ENCODE results near the gene CDH12.
"Not testable (repeated sequence)": the region's sequence is repeated elsewhere in the genome, so short reads cannot be mapped to it uniquely, and the experiment has no call there.

Gene CDH12

GRCh38 chr5:22213703-22214495 lies 639.2 kb downstream of the CDH12 start:
- H3K27ac ChIP-seq; H3K4me3 ChIP-seq (ENCODE audit: low read depth, low read length); H3K36me3 ChIP-seq (replicated peaks); DNase-seq; H3K27me3 ChIP-seq (replicated peaks); in situ Hi-C loops (cut with HindIII; ENCODE audit: low pct_ligation_motif_present, low sequenced_read_pairs): not testable (repeated sequence)
- peak; percentile 22 for TF ChIP-seq CTCF (IDR thresholded peaks at IDR 0.05; ENCODE audit: low read depth, low read length, missing control alignments)

- H3K27me3 ChIP-seq (replicated peaks); DNase-seq; H3K36me3 ChIP-seq (replicated peaks); H3K27ac ChIP-seq; H3K4me3 ChIP-seq (ENCODE audit: low read depth, low read length); in situ Hi-C loops (cut with HindIII; ENCODE audit: low pct_ligation_motif_present, low sequenced_read_pairs): not testable (repeated sequence)
These were observed 640.7 kb downstream of the CDH12 start for GRCh38 chr5:22212254-22212991.

GRCh38 chr5:22208463-22208862 lies 644.7 kb downstream of the CDH12 start:
- H3K4me3 ChIP-seq (ENCODE audit: low read depth, low read length); H3K27ac ChIP-seq; H3K36me3 ChIP-seq (replicated peaks); in situ Hi-C loops (cut with HindIII; ENCODE audit: low pct_ligation_motif_present, low sequenced_read_pairs); H3K27me3 ChIP-seq (replicated peaks); DNase-seq: not testable (repeated sequence)

- DNase-seq; H3K36me3 ChIP-seq (replicated peaks); H3K27me3 ChIP-seq (replicated peaks); H3K4me3 ChIP-seq (ENCODE audit: low read depth, low read length); in situ Hi-C loops (cut with HindIII; ENCODE audit: low pct_ligation_motif_present, low sequenced_read_pairs); H3K27ac ChIP-seq: not testable (repeated sequence)
These were observed 664.5 kb downstream of the CDH12 start for GRCh38 chr5:22188651-22189050.

- H3K27ac ChIP-seq; H3K36me3 ChIP-seq (replicated peaks); H3K27me3 ChIP-seq (replicated peaks); H3K4me3 ChIP-seq (ENCODE audit: low read depth, low read length); in situ Hi-C loops (cut with HindIII; ENCODE audit: low pct_ligation_motif_present, low sequenced_read_pairs); DNase-seq: not testable (repeated sequence)
These were observed 665.4 kb downstream of the CDH12 start for GRCh38 chr5:22187632-22188228.

GRCh38 chr5:22169226-22169625 lies 683.9 kb downstream of the CDH12 start:
- in situ Hi-C loops (cut with HindIII; ENCODE audit: low pct_ligation_motif_present, low sequenced_read_pairs); H3K4me3 ChIP-seq (ENCODE audit: low read depth, low read length); H3K36me3 ChIP-seq (replicated peaks); H3K27ac ChIP-seq; DNase-seq; H3K27me3 ChIP-seq (replicated peaks): not testable (repeated sequence)

- DNase-seq; in situ Hi-C loops (cut with HindIII; ENCODE audit: low pct_ligation_motif_present, low sequenced_read_pairs); H3K36me3 ChIP-seq (replicated peaks); H3K4me3 ChIP-seq (ENCODE audit: low read depth, low read length); H3K27me3 ChIP-seq (replicated peaks); H3K27ac ChIP-seq: not testable (repeated sequence)
These were observed 684.4 kb downstream of the CDH12 start for GRCh38 chr5:22168704-22169103.

GRCh38 chr5:22165931-22166330 lies 687.2 kb downstream of the CDH12 start:
- in situ Hi-C loops (cut with HindIII; ENCODE audit: low pct_ligation_motif_present, low sequenced_read_pairs); DNase-seq: not testable (repeated sequence)

GRCh38 chr5:22164910-22165748 lies 688.0 kb downstream of the CDH12 start:
- H3K4me3 ChIP-seq (ENCODE audit: low read depth, low read length); H3K27me3 ChIP-seq (replicated peaks); in situ Hi-C loops (cut with HindIII; ENCODE audit: low pct_ligation_motif_present, low sequenced_read_pairs); DNase-seq; H3K27ac ChIP-seq; H3K36me3 ChIP-seq (replicated peaks): not testable (repeated sequence)

More at GRCh38 chr5:22165931-22166330, 687.2 kb downstream of the CDH12 start:
- H3K36me3 ChIP-seq (replicated peaks); H3K27me3 ChIP-seq (replicated peaks); H3K27ac ChIP-seq; H3K4me3 ChIP-seq (ENCODE audit: low read depth, low read length): not testable (repeated sequence)

- H3K36me3 ChIP-seq (replicated peaks); DNase-seq; H3K4me3 ChIP-seq (ENCODE audit: low read depth, low read length); H3K27ac ChIP-seq; in situ Hi-C loops (cut with HindIII; ENCODE audit: low pct_ligation_motif_present, low sequenced_read_pairs); H3K27me3 ChIP-seq (replicated peaks): not testable (repeated sequence)
These were observed 696.2 kb downstream of the CDH12 start for GRCh38 chr5:22156953-22157352.

GRCh38 chr5:22154779-22155178 lies 698.4 kb downstream of the CDH12 start:
- H3K36me3 ChIP-seq (replicated peaks); in situ Hi-C loops (cut with HindIII; ENCODE audit: low pct_ligation_motif_present, low sequenced_read_pairs); H3K27ac ChIP-seq; H3K4me3 ChIP-seq (ENCODE audit: low read depth, low read length); H3K27me3 ChIP-seq (replicated peaks); DNase-seq: not testable (repeated sequence)

GRCh38 chr5:22151801-22152200 lies 701.3 kb downstream of the CDH12 start:
- in situ Hi-C loops (cut with HindIII; ENCODE audit: low pct_ligation_motif_present, low sequenced_read_pairs); H3K27me3 ChIP-seq (replicated peaks): not testable (repeated sequence)

GRCh38 chr5:22140418-22140817 lies 712.7 kb downstream of the CDH12 start:
- H3K27me3 ChIP-seq (replicated peaks); H3K27ac ChIP-seq; in situ Hi-C loops (cut with HindIII; ENCODE audit: low pct_ligation_motif_present, low sequenced_read_pairs); H3K4me3 ChIP-seq (ENCODE audit: low read depth, low read length); DNase-seq; H3K36me3 ChIP-seq (replicated peaks): not testable (repeated sequence)

More at GRCh38 chr5:22151801-22152200, 701.3 kb downstream of the CDH12 start:
- not testable (repeated sequence) for DNase-seq; H3K4me3 ChIP-seq (ENCODE audit: low read depth, low read length); H3K36me3 ChIP-seq (replicated peaks); H3K27ac ChIP-seq

Measured in brain microvascular endothelial cell (primary cell).